ENCODE data around the gene UNC50. TPM values are rescaled to one million over a fixed set of nuclear protein-coding genes. Genes with fewer than 3 reads are reported as not detected.

Gene UNC50
- total and polyA plus RNA-seq, 7 experiments from 2014 or later = 22.2 to 63.2 (median 41.1) TPM

DNA sequence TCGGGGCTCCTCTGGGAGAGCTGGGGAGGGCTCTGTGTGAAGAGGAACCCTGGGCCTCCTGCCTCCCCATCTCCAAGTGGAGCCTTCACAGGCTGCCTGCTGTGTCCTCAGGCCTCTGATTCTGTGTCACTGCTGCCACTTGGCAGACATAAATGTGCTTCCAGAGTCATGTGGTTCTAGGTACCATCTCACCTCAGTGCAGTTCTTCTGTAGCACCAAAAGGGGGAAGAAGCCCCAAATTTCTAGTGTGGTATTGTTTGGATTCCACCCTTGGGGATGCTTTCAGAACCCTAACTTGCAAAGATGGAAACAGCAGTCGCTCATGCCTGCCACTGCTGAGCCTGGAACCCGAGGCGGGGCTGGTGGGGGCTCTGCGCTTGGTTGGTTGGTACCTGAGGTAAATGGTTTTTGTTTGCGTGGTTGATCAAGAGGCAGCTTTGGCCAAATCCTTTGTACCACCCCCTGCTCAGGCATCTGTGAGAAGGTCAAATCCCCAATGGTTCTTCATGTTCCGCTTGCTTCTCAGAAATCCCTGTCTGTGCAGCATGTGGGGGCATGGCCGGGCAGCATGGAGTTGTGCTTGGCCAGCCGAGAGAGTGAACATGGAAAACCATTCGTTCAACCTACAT is 27.6 kb upstream of the UNC50 start:
- Mint-ChIP-seq H3K36me3 (peaks cover 7 to 60% (median 22%) of the 10 kb centered on the region in 5 donors), H3K4me1 (no peaks in the 10 kb centered on the region), H3K9me3 (peaks cover 0 to 1% (median 0%) of the 10 kb centered on the region in 11 donors), H3K27ac (peak overlapping the region in 5 of 9 donors; percentile 21 to 82 (median 38)), H3K27me3 (no peaks in the 10 kb centered on the region), H3K4me3 (no peak overlapping the region)
- Histone ChIP-seq H3K27ac (ENCODE audit: low read depth, low read length) (no peak overlapping the region), H3K27me3 (ENCODE audit: control insufficient read depth in 2 of 2, insufficient read depth in 2 of 2, low read length in 2 of 2) (no peaks in the 10 kb centered on the region), H3K4me1 (ENCODE audit: control insufficient read depth in 2 of 2, insufficient read depth in 2 of 2, low read length in 2 of 2) (no peaks in the 10 kb centered on the region), H3K36me3 (ENCODE audit: control insufficient read depth in 2 of 3, insufficient read depth in 3 of 3, low read length in 3 of 3) (peaks cover 0 to 89% (median 25%) of the 10 kb centered on the region in 3 experiments), H3K9me3 (ENCODE audit: control insufficient read depth in 2 of 3, low read length in 3 of 3) (no peaks in the 10 kb centered on the region), H3K4me3 (ENCODE audit: low read length) (no peak overlapping the region)
- ChIA-PET CTCF (no interaction called here), POLR2A (interaction anchor here (0.6 kb wide), 1 partner anchor 1658 kb away, joined by 3 read pairs; no protein-coding TSS in a partner anchor)
- no peak for DNase-seq
- intact Hi-C loops (cut with micrococcal nuclease) = no loop called here
- no peak for ATAC-seq

DNA sequence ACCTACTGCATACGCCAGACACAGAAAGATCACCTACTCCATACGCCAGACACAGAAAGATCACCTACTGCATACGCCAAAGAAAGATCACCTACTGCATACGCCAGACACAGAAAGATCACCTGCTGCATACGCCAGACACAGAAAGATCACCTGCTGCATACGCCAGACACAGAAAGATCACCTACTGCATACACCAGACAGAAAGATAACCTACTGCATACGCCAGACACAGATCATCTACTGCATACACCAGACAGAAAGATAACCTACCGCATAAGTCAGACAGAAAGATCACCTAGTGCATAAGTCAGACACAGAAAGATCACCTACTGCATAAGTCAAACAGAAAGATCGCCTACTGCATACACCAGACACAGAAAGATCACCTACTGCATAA is 25.9 kb upstream of the UNC50 start:
- H3K9me3 ChIP-seq (ENCODE audit: control insufficient read depth in 2 of 3, low read length in 3 of 3) = no peaks in the 10 kb centered on the region
- H3K27me3 ChIP-seq (ENCODE audit: control insufficient read depth in 2 of 2, insufficient read depth in 2 of 2, low read length in 2 of 2) = no peaks in the 10 kb centered on the region
- Mint-ChIP-seq H3K27me3 (no peaks in the 10 kb centered on the region), H3K36me3 (peaks cover 10 to 58% (median 18%) of the 10 kb centered on the region in 5 donors), H3K4me1 (peaks cover 0 to 7% (median 4%) of the 10 kb centered on the region in 7 donors), H3K9me3 (no peaks in the 10 kb centered on the region), H3K4me3 (no peak overlapping the region), H3K27ac (peak overlapping the region in 1 of 9 donors; percentile 8)
- no peaks in the 10 kb centered on the region for H3K4me1 ChIP-seq (ENCODE audit: control insufficient read depth in 2 of 2, insufficient read depth in 2 of 2, low read length in 2 of 2)
- peaks cover 9 to 84% (median 29%) of the 10 kb centered on the region in 3 experiments for H3K36me3 ChIP-seq (ENCODE audit: control insufficient read depth in 2 of 3, insufficient read depth in 3 of 3, low read length in 3 of 3)
- CTCF ChIA-PET = no interaction called here
- DNase-seq = no peak
- intact Hi-C loops (cut with micrococcal nuclease) = no loop called here
- H3K4me3 ChIP-seq (ENCODE audit: low read length) = no peak overlapping the region
- no peak overlapping the region for H3K27ac ChIP-seq (ENCODE audit: low read depth, low read length)
- no peak for ATAC-seq
- POLR2A ChIA-PET = no interaction called here

DNA sequence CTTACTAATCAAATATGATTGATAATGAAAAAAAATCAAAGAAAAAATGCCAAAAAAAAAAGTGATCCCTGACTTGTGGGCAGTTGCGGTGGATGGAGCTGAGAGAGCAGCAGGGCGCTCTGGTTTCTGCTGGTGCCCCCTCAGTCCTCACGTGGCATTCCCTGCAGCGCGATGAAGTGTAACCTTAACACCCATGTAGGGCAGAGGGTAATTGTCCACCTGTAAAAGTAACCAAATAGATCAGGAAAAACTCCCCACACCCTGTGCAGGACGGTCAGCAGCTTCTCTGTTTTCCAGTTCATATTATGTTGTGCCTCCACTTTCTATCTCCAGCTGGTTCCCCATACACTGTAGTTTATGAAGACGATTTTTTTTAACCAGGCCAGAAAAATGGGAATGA is 25.1 kb upstream of the UNC50 start:
- ChIA-PET POLR2A (no interaction called here), CTCF (no interaction called here)
- Histone ChIP-seq H3K4me3 (ENCODE audit: low read length) (no peak overlapping the region), H3K27ac (ENCODE audit: low read depth, low read length) (no peak overlapping the region), H3K9me3 (ENCODE audit: control insufficient read depth in 2 of 3, low read length in 3 of 3) (no peaks in the 10 kb centered on the region), H3K36me3 (ENCODE audit: control insufficient read depth in 2 of 3, insufficient read depth in 3 of 3, low read length in 3 of 3) (peaks cover 10 to 79% (median 24%) of the 10 kb centered on the region in 3 experiments), H3K27me3 (ENCODE audit: control insufficient read depth in 2 of 2, insufficient read depth in 2 of 2, low read length in 2 of 2) (no peaks in the 10 kb centered on the region), H3K4me1 (ENCODE audit: control insufficient read depth in 2 of 2, insufficient read depth in 2 of 2, low read length in 2 of 2) (no peaks in the 10 kb centered on the region)
- DNase-seq = no peak
- peaks cover 0 to 14% (median 7%) of the 10 kb centered on the region in 7 donors for H3K4me1 Mint-ChIP-seq
- no peaks in the 10 kb centered on the region for H3K9me3 Mint-ChIP-seq
- H3K4me3 Mint-ChIP-seq = no peak overlapping the region
- peaks cover 3 to 52% (median 12%) of the 10 kb centered on the region in 5 donors for H3K36me3 Mint-ChIP-seq
- intact Hi-C loops (cut with micrococcal nuclease) = no loop called here
- no peak overlapping the region for H3K27ac Mint-ChIP-seq
- H3K27me3 Mint-ChIP-seq = no peaks in the 10 kb centered on the region
- ATAC-seq = no peak

DNA sequence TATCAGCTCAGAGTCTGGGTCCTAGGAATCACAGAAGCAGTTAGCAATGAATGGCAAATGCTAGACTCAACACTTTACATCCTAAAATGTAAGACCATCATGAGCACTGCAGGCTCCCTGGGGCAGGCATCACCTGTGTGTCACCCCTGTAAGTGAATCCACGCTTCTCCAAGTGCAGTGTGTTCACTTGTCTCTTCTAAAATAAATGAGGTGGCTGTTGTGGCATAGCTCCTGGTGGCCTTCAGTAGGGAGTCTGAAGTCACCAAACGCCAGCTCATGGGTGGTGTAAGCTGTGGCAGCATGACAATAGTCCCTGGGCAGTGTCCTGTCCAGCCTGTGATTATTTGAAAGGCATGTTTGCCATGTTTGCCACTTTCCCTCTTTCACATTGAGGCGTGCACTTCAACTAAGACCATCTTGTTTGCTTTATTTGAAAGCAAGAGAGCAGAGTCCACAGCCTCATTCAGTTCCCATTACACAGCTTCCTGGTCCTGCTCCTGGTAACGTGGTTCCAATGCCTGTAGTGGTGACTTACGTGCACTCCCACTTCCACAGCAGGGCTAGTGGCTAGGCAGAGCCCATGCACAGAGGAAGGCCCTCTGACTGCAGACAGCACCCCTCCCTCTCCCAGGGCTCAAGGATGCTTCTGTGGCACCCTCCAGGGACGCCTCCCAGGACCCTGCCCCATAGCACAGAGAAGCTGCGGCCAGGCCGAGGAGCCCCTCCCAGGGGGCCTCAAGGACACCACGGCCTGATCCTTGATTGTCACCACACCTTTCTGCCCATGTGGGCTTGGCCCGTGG is 24.4 kb upstream of the UNC50 start:
- H3K27me3 Mint-ChIP-seq = no peaks in the 10 kb centered on the region
- intact Hi-C loops (cut with micrococcal nuclease) = no loop called here
- no peaks in the 10 kb centered on the region for H3K9me3 Mint-ChIP-seq
- H3K36me3 ChIP-seq (ENCODE audit: control insufficient read depth in 2 of 3, insufficient read depth in 3 of 3, low read length in 3 of 3) = peaks cover 10 to 73% (median 20%) of the 10 kb centered on the region in 3 experiments
- H3K4me3 ChIP-seq (ENCODE audit: low read length) = no peak overlapping the region
- POLR2A ChIA-PET = no interaction called here
- H3K9me3 ChIP-seq (ENCODE audit: control insufficient read depth in 2 of 3, low read length in 3 of 3) = no peaks in the 10 kb centered on the region
- ATAC-seq (no peak), DNase-seq (no peak)
- H3K27me3 ChIP-seq (ENCODE audit: control insufficient read depth in 2 of 2, insufficient read depth in 2 of 2, low read length in 2 of 2) = no peaks in the 10 kb centered on the region
- H3K27ac ChIP-seq (ENCODE audit: low read depth, low read length) = no peak overlapping the region
- CTCF ChIA-PET = no interaction called here
- H3K36me3 Mint-ChIP-seq = peaks cover 3 to 52% (median 12%) of the 10 kb centered on the region in 5 donors
- H3K4me3 Mint-ChIP-seq = no peak overlapping the region
- H3K4me1 Mint-ChIP-seq = peaks cover 2 to 21% (median 14%) of the 10 kb centered on the region in 7 donors
- H3K27ac Mint-ChIP-seq = peak overlapping the region in 2 of 9 donors; percentile 9 to 69
- no peaks in the 10 kb centered on the region for H3K4me1 ChIP-seq (ENCODE audit: control insufficient read depth in 2 of 2, insufficient read depth in 2 of 2, low read length in 2 of 2)

DNA sequence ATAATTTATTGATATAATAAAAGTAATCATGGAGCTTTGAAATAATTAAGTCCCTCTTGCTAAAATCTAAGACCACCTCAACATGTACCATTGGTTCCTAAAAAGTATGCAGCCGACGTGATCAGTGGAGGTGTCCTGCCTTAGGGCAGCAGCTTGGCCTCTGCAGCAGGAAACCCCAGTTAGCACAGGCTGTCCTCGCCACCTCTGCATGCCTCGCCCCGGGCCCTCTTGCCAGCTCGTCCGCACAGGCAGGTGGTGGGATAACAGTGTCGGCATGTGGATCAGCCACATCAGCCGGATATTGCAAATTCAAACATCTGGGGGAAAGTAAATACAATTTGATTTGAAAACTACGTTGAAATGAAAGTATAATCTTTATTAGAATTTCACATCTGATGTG is 23.0 kb upstream of the UNC50 start:
- Histone ChIP-seq H3K9me3 (ENCODE audit: control insufficient read depth in 2 of 3, low read length in 3 of 3) (no peaks in the 10 kb centered on the region), H3K36me3 (ENCODE audit: control insufficient read depth in 2 of 3, insufficient read depth in 3 of 3, low read length in 3 of 3) (peaks cover 10 to 64% (median 28%) of the 10 kb centered on the region in 3 experiments), H3K27me3 (ENCODE audit: control insufficient read depth in 2 of 2, insufficient read depth in 2 of 2, low read length in 2 of 2) (no peaks in the 10 kb centered on the region), H3K27ac (ENCODE audit: low read depth, low read length) (no peak overlapping the region), H3K4me1 (ENCODE audit: control insufficient read depth in 2 of 2, insufficient read depth in 2 of 2, low read length in 2 of 2) (no peaks in the 10 kb centered on the region), H3K4me3 (ENCODE audit: low read length) (no peak overlapping the region)
- intact Hi-C loops (cut with micrococcal nuclease) = no loop called here
- ATAC-seq (no peak), DNase-seq (no peak)
- POLR2A ChIA-PET = interaction anchor here (0.6 kb wide), 1 partner anchor 218 kb away, joined by 3 read pairs; no protein-coding TSS in a partner anchor
- no peaks in the 10 kb centered on the region for H3K9me3 Mint-ChIP-seq
- peaks cover 3 to 56% (median 12%) of the 10 kb centered on the region in 5 donors for H3K36me3 Mint-ChIP-seq
- H3K4me3 Mint-ChIP-seq = no peak overlapping the region
- no peaks in the 10 kb centered on the region for H3K27me3 Mint-ChIP-seq
- H3K27ac Mint-ChIP-seq = peak overlapping the region in 2 of 9 donors; percentile 30 to 36
- H3K4me1 Mint-ChIP-seq = peaks cover 2 to 27% (median 14%) of the 10 kb centered on the region in 7 donors
- CTCF ChIA-PET = interaction anchor here (0.8 to 1.4 kb wide), 2 partner anchors 16 to 17 kb away, joined by 3 to 6 read pairs; no protein-coding TSS in a partner anchor

DNA sequence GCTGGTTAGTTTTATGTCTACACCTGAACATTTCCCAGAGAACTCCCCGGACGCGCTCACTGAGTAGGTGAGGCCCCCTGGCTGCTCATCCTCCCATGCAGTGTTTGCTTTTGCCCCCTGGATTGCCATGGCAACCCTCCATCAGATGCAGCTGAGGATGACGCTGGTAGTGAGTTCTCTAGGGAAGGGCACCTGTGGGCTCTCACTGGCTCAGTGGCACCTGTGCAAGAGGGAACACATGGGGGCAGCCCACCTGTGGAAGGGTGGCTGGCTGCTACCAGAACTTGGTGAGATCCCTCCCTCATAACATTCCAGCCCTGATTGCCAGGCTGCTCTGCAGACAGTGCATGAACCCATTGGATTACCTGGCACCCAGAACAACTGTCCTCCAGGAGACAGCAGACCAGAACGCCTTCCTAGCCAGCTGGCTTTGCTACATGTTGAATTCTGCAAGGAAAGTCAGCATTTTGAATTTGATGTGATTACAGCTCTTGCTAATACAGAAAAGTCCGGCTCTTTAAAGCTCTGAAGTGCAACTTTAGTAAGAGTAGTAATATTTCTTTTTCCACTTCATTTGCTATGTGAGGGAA is 21.7 kb upstream of the UNC50 start:
- Mint-ChIP-seq H3K27me3 (no peaks in the 10 kb centered on the region), H3K4me3 (peak overlapping the region in 1 of 10 donors; percentile 29), H3K9me3 (no peaks in the 10 kb centered on the region), H3K4me1 (peaks cover 3 to 37% (median 23%) of the 10 kb centered on the region in 7 donors), H3K36me3 (peaks cover 12 to 61% (median 19%) of the 10 kb centered on the region in 5 donors), H3K27ac (peak overlapping the region in 8 of 9 donors; percentile 27 to 88 (median 50))
- Histone ChIP-seq H3K27ac (ENCODE audit: low read depth, low read length) (no peak overlapping the region), H3K36me3 (ENCODE audit: control insufficient read depth in 2 of 3, insufficient read depth in 3 of 3, low read length in 3 of 3) (peaks cover 11 to 60% (median 36%) of the 10 kb centered on the region in 3 experiments), H3K27me3 (ENCODE audit: control insufficient read depth in 2 of 2, insufficient read depth in 2 of 2, low read length in 2 of 2) (no peaks in the 10 kb centered on the region), H3K4me3 (ENCODE audit: low read length) (no peak overlapping the region), H3K4me1 (ENCODE audit: control insufficient read depth in 2 of 2, insufficient read depth in 2 of 2, low read length in 2 of 2) (no peaks in the 10 kb centered on the region), H3K9me3 (ENCODE audit: control insufficient read depth in 2 of 3, low read length in 3 of 3) (no peaks in the 10 kb centered on the region)
- intact Hi-C loops (cut with micrococcal nuclease) = no loop called here
- POLR2A ChIA-PET = interaction anchor here (0.8 to 1.1 kb wide), 3 partner anchors 21 to 797 kb away, joined by 3 to 4 read pairs (median 3); partner anchors contain the start of genes COA5 and UNC50
- ATAC-seq (no peak), DNase-seq (no peak)
- CTCF ChIA-PET = interaction anchor here (0.5 to 1.1 kb wide), 3 partner anchors 20 to 59 kb away, joined by 3 to 4 read pairs (median 3); no protein-coding TSS in a partner anchor
